ENCODE results near the gene GNAI3. TPM values are rescaled to one million over a fixed set of nuclear protein-coding genes. Genes with fewer than 3 reads are reported as not detected.

GNAI3 gene
- polyA plus RNA-seq, 1 experiment: 4.7 TPM

GRCh38 chr1:109501644-109502363 is 46.6 kb upstream of the GNAI3 start:
- ChIA-PET CTCF (interaction anchor here (0.9 to 32.2 kb wide), 6 partner anchors 7 to 138 kb away, joined by 3 to 1371 read pairs (median 23); partner anchors contain the start of genes CYB561D1 and GPR61), POLR2A (interaction anchor here (0.5 kb wide), 1 partner anchor 226 kb away, joined by 4 read pairs; no protein-coding TSS in a partner anchor)
- Histone ChIP-seq H3K27me3 (ENCODE audit: control insufficient read depth, insufficient read depth, low read length) (no peaks in the 10 kb centered on the region), H3K4me3 (ENCODE audit: low read depth, low read length) (no peak overlapping the region), H3K36me3 (ENCODE audit: control insufficient read depth, insufficient read depth, low read length) (peaks cover 4% of the 10 kb centered on the region; the same call in 1 of the 2 replicates)
- no peak for TF ChIP-seq CTCF (IDR thresholded peaks at IDR 0.05; ENCODE audit: insufficient read depth, low read depth, low read length)
- DNase-seq (ENCODE audit: low read depth): no peak

GRCh38 chr1:109502364-109502851 is 46.0 kb upstream of the GNAI3 start:
- CTCF ChIA-PET: interaction anchor here (0.9 to 32.2 kb wide), 6 partner anchors 8 to 138 kb away, joined by 3 to 1371 read pairs (median 23); partner anchors contain the start of genes CYB561D1 and GPR61

GRCh38 chr1:109503935-109504334 is 44.5 kb upstream of the GNAI3 start:
- ChIA-PET CTCF (interaction anchor here (3.8 to 32.2 kb wide), 2 partner anchors 10 to 30 kb away, joined by 13 to 1371 read pairs; partner anchors contain the start of genes CYB561D1 and GPR61), POLR2A (no interaction called here)
- no peak for DNase-seq (ENCODE audit: low read depth)
- no peak overlapping the region for H3K4me3 ChIP-seq (ENCODE audit: low read depth, low read length)
- H3K27me3 ChIP-seq (ENCODE audit: control insufficient read depth, insufficient read depth, low read length): no peaks in the 10 kb centered on the region
- TF ChIP-seq CTCF (IDR thresholded peaks at IDR 0.05; ENCODE audit: insufficient read depth, low read depth, low read length): no peak
- no peaks in the 10 kb centered on the region; the same call in 1 of the 2 replicates for H3K36me3 ChIP-seq (ENCODE audit: control insufficient read depth, insufficient read depth, low read length)

More at GRCh38 chr1:109502364-109502851, 46.0 kb upstream of the GNAI3 start:
- H3K4me3 ChIP-seq (ENCODE audit: low read depth, low read length): no peak overlapping the region
- POLR2A ChIA-PET: interaction anchor here (0.5 kb wide), 1 partner anchor 226 kb away, joined by 4 read pairs; no protein-coding TSS in a partner anchor
- no peaks in the 10 kb centered on the region; the same call in 1 of the 2 replicates for H3K36me3 ChIP-seq (ENCODE audit: control insufficient read depth, insufficient read depth, low read length)
- no peak for DNase-seq (ENCODE audit: low read depth)
- no peak for TF ChIP-seq CTCF (IDR thresholded peaks at IDR 0.05; ENCODE audit: insufficient read depth, low read depth, low read length)
- no peaks in the 10 kb centered on the region for H3K27me3 ChIP-seq (ENCODE audit: control insufficient read depth, insufficient read depth, low read length)

- Histone ChIP-seq H3K27me3 (ENCODE audit: control insufficient read depth, insufficient read depth, low read length) (no peaks in the 10 kb centered on the region), H3K36me3 (ENCODE audit: control insufficient read depth, insufficient read depth, low read length) (no peaks in the 10 kb centered on the region; the same call in 1 of the 2 replicates), H3K4me3 (ENCODE audit: low read depth, low read length) (no peak overlapping the region)
- ChIA-PET POLR2A (no interaction called here), CTCF (interaction anchor here (1.7 to 32.2 kb wide), 4 partner anchors 11 to 29 kb away, joined by 5 to 1371 read pairs (median 12); partner anchors contain the start of genes CYB561D1 and GPR61)
- TF ChIP-seq CTCF (IDR thresholded peaks at IDR 0.05; ENCODE audit: insufficient read depth, low read depth, low read length): no peak
- no peak for DNase-seq (ENCODE audit: low read depth)
These were observed 43.4 kb upstream of the GNAI3 start for GRCh38 chr1:109504974-109505373.
